HG03095 (cell line): Measurements from ENCODE around the gene TMCC2.

Experiments
- ATAC-seq: cut with Tn5 transposase; IDR thresholded peaks from one replicate; pipeline ENCODE4 v1.9.1; 2021; ENCODE audit warnings: moderate library complexity; ENCODE audit not compliant: unreplicated experiment

Gene TMCC2

DNA sequence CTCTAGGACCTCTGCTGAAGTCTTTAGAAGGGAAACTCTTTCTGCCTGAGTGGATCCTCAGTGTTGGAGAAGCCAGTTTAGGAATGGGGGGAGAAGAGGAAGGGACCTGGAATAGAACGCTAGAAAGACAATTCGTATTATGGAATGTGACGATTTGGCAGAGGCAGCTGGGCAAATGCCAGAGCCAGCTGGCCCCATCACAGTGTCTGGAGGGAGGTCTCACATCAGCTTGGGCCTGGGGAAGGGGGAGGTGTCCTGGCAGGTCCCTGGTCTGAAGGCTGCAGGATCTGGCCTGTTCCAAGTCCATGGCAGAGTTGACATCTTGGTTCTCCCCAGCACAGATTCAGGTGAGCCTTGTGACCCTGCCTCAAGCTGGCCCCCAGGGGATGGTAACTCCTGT lies 11.3 kb downstream of the TMCC2 start:
- ATAC-seq = no peak

- ATAC-seq = no peak
These were observed 12.4 kb downstream of the TMCC2 start for GRCh38 chr1:205240118-205240517.

DNA sequence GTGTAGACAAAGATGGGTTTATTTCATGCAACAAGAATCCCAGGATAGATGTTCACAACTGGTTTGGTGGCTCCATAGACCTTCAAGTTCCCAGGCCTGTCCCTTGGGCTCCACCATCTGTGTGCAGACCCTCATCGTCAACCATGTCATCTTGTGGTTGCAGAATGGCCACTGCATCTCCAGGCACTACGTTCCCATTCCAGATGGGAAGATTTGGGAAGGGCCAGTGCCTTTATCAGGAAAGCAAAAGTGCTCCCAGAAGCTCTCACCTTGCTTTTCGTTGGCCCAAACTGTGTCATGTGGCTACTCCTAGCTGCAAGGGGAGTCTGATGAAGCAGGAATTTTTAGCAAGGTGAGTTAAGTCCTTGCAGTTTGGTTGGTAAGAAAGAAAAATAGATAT lies 12.8 kb downstream of the TMCC2 start:
- no peak for ATAC-seq

DNA sequence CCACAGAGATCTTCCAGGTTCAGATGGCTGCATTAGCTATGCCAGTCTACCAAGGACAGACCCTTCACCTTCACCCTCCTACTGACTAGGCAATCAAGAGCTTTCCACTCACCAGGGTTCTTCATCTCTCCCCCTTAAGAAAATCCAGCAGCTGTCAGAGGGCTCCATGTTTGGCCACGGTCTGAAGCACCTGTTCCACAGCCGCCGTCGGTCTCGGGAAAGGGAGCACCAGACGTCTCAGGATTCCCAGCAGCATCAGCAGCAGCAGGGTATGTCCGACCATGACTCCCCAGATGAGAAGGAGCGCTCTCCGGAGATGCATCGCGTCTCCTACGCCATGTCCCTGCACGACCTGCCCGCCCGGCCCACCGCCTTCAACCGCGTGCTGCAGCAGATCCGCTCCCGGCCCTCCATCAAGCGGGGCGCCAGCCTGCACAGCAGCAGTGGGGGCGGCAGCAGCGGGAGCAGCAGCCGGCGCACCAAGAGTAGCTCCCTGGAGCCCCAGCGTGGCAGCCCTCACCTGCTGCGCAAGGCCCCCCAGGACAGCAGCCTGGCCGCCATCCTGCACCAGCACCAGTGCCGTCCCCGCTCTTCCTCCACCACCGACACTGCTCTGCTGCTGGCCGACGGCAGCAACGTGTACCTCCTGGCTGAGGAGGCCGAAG lies 13.8 kb downstream of the TMCC2 start:
- ATAC-seq = no peak

GRCh38 chr1:205243350-205244191 lies 15.8 kb downstream of the TMCC2 start:
- no peak for ATAC-seq

- no peak for ATAC-seq
These were observed 16.6 kb downstream of the TMCC2 start for GRCh38 chr1:205244384-205244783.

DNA sequence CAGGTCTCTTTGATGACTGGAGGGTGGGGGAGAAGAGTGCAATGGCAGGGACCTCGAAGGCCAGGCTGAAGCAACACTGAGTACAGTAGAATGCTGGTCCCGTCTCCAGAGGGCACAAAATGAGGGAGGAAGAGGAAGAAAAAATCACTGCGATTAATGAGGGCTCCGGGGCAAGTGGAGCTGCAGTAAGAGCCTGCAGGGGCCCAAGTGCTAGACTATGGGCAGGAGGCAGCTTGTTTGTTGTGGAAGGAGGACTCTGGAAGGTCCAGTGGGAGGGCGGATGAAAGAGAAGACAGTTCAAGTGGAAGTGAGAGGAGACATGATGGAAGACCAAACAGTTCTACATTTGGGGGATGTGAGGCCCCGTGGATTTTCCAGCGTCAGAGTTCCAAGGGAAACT lies 17.4 kb downstream of the TMCC2 start:
- no peak for ATAC-seq

GRCh38 chr1:205246351-205247119 lies 18.8 kb downstream of the TMCC2 start:
- ATAC-seq = no peak

DNA sequence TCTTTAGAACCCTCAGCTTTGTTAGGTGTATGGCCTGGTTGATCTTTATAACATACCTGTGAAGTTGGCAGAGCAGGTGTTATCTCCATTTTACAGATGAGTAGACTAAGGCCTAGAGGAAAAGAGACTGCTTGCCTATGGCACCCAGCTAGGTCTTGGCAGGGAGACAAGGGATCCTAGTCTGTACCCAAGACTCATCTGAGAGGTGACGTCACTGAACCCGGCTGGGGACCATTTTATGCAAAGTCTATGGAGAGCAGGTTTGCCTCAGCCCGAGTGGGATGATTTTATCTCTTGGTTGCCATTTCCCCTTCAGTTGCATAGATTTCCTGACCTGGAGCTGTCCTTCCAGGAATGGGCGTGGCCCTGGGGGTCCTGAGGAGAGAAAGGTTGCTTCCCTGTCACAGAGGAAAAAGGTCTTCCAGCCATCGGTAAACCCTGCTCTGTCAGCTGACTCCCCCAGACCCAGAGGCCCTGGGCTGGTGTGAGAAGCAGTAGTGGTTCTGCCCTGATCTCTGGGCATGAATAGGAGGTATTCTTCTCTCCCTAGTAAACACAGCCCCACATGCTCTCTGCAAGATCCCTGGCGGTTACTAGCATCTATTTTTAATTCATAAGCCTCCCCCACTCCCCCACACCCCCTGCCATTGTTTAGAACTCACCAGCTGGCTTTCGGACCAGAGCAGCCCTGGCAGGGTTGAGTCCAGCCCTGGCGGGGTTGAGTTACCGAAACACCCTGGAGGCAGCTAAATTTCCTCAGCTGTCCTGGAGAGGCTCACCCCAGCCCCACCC lies 19.6 kb downstream of the TMCC2 start:
- no peak for ATAC-seq

GRCh38 chr1:205248793-205249601 lies 21.3 kb downstream of the TMCC2 start:
- no peak for ATAC-seq

DNA sequence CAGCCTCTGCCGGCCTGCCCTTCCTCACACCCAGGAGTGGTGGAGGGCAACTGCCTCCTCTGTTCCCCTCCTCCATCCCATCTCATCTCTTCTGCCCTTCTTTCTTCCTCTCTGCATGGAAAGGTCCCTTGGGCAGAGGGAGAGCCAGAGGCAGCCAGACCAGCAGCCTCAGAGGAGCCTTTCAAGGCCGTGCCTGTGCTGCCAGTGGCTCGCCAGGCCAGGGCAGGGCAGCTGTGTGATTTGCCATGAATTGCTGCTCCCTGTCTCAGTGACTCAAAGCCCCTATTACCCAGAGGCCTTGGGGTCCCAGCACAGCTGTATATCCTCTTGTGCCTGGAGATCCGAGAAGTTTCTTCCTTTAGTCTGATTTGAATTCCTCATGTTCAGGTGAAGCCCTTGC lies 21.9 kb downstream of the TMCC2 start:
- no peak for ATAC-seq

GRCh38 chr1:205250699-205251098 lies 23.0 kb downstream of the TMCC2 start:
- ATAC-seq = no peak

- ATAC-seq = no peak
These were observed 23.8 kb downstream of the TMCC2 start for GRCh38 chr1:205251576-205251975.

DNA sequence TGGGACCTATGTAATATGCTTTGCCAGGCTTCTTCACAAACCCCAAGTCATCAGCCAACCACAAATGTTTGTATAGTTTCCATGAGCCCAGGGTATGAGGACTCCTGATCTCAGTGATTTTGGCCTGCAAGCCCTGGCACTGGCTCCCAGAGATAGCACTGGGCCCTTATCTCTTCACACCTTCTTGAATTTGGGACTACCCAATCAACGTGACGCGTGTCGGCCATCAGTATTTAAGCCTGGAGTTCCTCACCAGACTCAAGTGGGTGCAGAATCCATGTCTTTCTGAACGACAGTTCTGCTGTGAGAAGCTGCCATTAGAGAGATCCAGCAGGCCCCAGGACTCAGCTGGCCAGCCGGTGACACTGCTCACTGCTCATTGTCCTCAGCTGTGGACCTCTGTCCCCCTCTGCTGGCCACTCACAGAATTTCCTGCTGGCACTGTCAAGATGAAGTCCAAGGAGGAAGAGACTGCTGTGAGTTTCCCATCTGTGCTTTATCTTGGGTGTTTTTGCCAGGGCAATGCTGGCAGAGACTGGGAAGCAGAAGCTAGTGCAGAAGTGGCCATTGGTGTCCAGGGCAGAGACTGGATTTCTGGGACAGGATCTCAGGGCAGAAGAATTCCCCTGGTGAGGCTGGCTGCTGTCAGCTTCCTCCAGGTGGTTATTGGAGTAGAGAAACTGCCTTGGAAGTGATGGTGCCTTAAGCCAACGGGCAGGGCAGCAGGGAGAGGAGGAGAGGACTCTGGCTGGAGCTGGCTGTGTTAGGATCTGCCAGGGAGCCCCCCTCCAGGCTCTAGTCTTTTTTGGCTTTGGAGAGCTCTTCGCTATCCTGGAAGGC lies 28.4 kb downstream of the TMCC2 start:
- ATAC-seq = no peak

GRCh38 chr1:205256951-205257625 lies 29.3 kb downstream of the TMCC2 start:
- ATAC-seq = no peak

- ATAC-seq = no peak
These were observed 30.0 kb downstream of the TMCC2 start for GRCh38 chr1:205257735-205258134.

GRCh38 chr1:205258261-205258691 lies 30.5 kb downstream of the TMCC2 start:
- ATAC-seq = no peak

DNA sequence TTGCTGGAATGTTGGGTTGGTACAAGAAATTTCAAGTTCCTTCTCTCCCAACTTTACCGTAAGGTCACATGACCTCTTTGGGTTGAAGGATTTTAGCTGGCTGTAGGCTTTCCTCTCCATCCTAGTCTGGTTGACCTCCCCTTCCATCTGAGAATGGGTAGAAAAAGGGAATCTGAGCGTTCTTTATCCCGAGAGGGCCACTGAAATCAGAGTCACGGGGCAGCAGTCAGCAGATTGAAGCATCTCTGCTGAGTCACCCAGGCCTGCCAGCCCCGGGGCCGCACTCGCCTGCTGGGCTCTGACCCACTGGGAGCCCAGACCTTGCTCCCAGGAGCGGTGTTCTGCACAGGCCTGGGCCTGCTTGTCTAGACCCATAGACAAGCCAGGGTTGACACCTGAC lies 31.0 kb downstream of the TMCC2 start:
- no peak for ATAC-seq
